Erythroblast (primary cell): ENCODE data around the gene C1QC.

ENCODE experiments used
- GATA1 ChIP-seq: IDR thresholded peaks from 2 replicates; pipeline ENCODE4 v1.6.1; 2011; ENCODE audit warnings: low read depth, mild to moderate bottlenecking, control low read depth, low read length, moderate library complexity
- POLR2A ChIP-seq: IDR thresholded peaks from 2 replicates; pipeline ENCODE4 v1.6.1; 2011; ENCODE audit warnings: mild to moderate bottlenecking, low read length

- TF ChIP-seq POLR2A = no peak
- no peak for TF ChIP-seq GATA1
Observed at GRCh38 chr1:22609291-22609690, 34.1 kb upstream of the C1QC start.
